DOHH2 (cell line): Measurements from ENCODE around the gene CCDC88B.

Experiments
- H3F3A ChIP-seq: fragments of 200-600 bp; sonication (generic), shearing (Covaris generic); 2 replicates; pipeline ENCODE4 v1.6.0; 2016; ENCODE audit warnings: antibody characterized with exemption, mild to moderate bottlenecking; ENCODE audit not compliant: control insufficient read depth, insufficient read depth
- H3K27ac ChIP-seq: fragments of 200-600 bp; sonication (generic); 2 replicates; pipeline ENCODE4 v1.5.1; 2014; ENCODE audit warnings: low read depth, mild to moderate bottlenecking, low read length, moderate library complexity
- H3K27me3 ChIP-seq: fragments of 200-600 bp; sonication (generic); 2 replicates; pipeline ENCODE4 v1.6.1; 2014; ENCODE audit warnings: mild to moderate bottlenecking, low read length, mixed read lengths; ENCODE audit not compliant: control insufficient read depth
- H3K36me3 ChIP-seq: fragments of 200-600 bp; sonication (generic); 2 replicates; pipeline ENCODE4 v1.6.1; 2014; ENCODE audit warnings: mild to moderate bottlenecking, low read length, moderate library complexity, mixed read lengths; ENCODE audit not compliant: control insufficient read depth
- H3K4me1 ChIP-seq: fragments of 200-600 bp; sonication (generic); 2 replicates; pipeline ENCODE4 v1.6.1; 2014; ENCODE audit warnings: mild to moderate bottlenecking, low read length, mixed read lengths; ENCODE audit not compliant: control insufficient read depth
- H3K4me2 ChIP-seq: fragments of 200-600 bp; sonication (generic); 2 replicates; pipeline ENCODE4 v1.6.0; 2014; ENCODE audit warnings: mild to moderate bottlenecking, low read length, moderate library complexity
- H3K4me3 ChIP-seq: fragments of 200-600 bp; sonication (generic); 2 replicates; pipeline ENCODE4 v1.5.1; 2014; ENCODE audit warnings: mild to moderate bottlenecking, low read length, mixed read lengths
- H3K79me2 ChIP-seq: fragments of 200-600 bp; sonication (generic); 2 replicates; pipeline ENCODE4 v1.6.1; 2014; ENCODE audit warnings: mild to moderate bottlenecking, low read length, mixed read lengths; ENCODE audit not compliant: control insufficient read depth
- H3K9me2 ChIP-seq: fragments of 200-600 bp; sonication (generic); replicated peaks from 2 replicates; pipeline ENCODE4 v1.6.1; 2014; ENCODE audit warnings: mild to moderate bottlenecking, low read length, mixed read lengths; ENCODE audit not compliant: control insufficient read depth
- H3K9me3 ChIP-seq: fragments of 200-600 bp; sonication (generic); 2 replicates; pipeline ENCODE4 v1.6.1; 2014; ENCODE audit warnings: antibody characterized with exemption, low read length, mixed read lengths; ENCODE audit not compliant: control insufficient read depth, insufficient read depth
- H4K20me1 ChIP-seq: fragments of 200-600 bp; sonication (generic); 2 replicates; pipeline ENCODE4 v1.6.0; 2014; ENCODE audit warnings: low read depth, mild to moderate bottlenecking, antibody characterized with exemption, low read length, moderate library complexity; ENCODE audit not compliant: control insufficient read depth, insufficient read depth
- CTCF ChIP-seq: fragments of 200-600 bp; sonication (generic); IDR thresholded peaks from one replicate; pipeline ENCODE4 v1.5.1; 2014; ENCODE audit warnings: antibody characterized with exemption, mild to moderate bottlenecking, low read depth, low read length; ENCODE audit not compliant: poor library complexity, severe bottlenecking
- EZH2phosphoT487 ChIP-seq: fragments of 200-600 bp; sonication (generic); IDR thresholded peaks from 2 replicates; pipeline ENCODE4 v1.6.1; 2017; ENCODE audit warnings: borderline replicate concordance, mild to moderate bottlenecking, antibody characterized with exemption, low read length, moderate library complexity, mixed read lengths

CCDC88B gene

GRCh38 chr11:64406221-64406946 is 66.4 kb downstream of the CCDC88B start:
- Histone ChIP-seq H3K9me3 (no peaks in the 10 kb centered on the region), H3K27ac (no peak overlapping the region), H3K4me3 (no peak overlapping the region), H3K9me2 (no peaks in the 10 kb centered on the region), H3K4me1 (no peaks in the 10 kb centered on the region), H3K27me3 (peaks cover 8% of the 10 kb centered on the region), H3K36me3 (no peaks in the 10 kb centered on the region), H3K79me2 (no peaks in the 10 kb centered on the region), H3K4me2 (no peak overlapping the region), H4K20me1 (no peaks in the 10 kb centered on the region), H3F3A (no peaks in the 10 kb centered on the region)
- TF ChIP-seq EZH2phosphoT487 (no peak), CTCF (no peak)
